HEK293 (cell line): ENCODE data around the gene PRPH.

Experiments
- GLI2 ChIP-seq: fragments of 450-650 bp; formaldehyde crosslinking; IDR thresholded peaks from 2 replicates; pipeline ENCODE4; 2017; ENCODE audit warnings: missing biosample characterization, missing genetic modification characterization, low read depth, borderline replicate concordance
- GLIS2 ChIP-seq: fragments of 450-650 bp; formaldehyde crosslinking; IDR thresholded peaks from 2 replicates; pipeline ENCODE4 v1.5.1; 2016; ENCODE audit warnings: missing biosample characterization, missing genetic modification characterization
- KLF8 ChIP-seq: fragments of 450-650 bp; formaldehyde crosslinking; IDR thresholded peaks from 2 replicates; pipeline ENCODE4 v1.5.1; 2016; ENCODE audit warnings: missing biosample characterization, missing genetic modification characterization
- MEIS1 ChIP-seq: sonication (generic); formaldehyde crosslinking; IDR thresholded peaks from 2 replicates; pipeline ENCODE4 v1.8.1; 2022; ENCODE audit warnings: missing genetic modification reagents, mild to moderate bottlenecking, borderline replicate concordance
- MZF1 ChIP-seq: fragments of 450-650 bp; formaldehyde crosslinking; IDR thresholded peaks from 2 replicates; pipeline ENCODE4 v1.5.1; 2017; ENCODE audit warnings: missing biosample characterization, missing genetic modification characterization, borderline replicate concordance
- SP7 ChIP-seq: fragments of 450-650 bp; formaldehyde crosslinking; IDR thresholded peaks from 2 replicates; pipeline ENCODE4 v1.5.1; 2016; ENCODE audit warnings: missing biosample characterization, missing genetic modification characterization
- TRIM28 ChIP-seq: IDR thresholded peaks from 2 replicates; pipeline ENCODE4 v1.6.1; 2011; ENCODE audit warnings: low read length, control low read depth, borderline replicate concordance
- ZEB2 ChIP-seq: fragments of 450-650 bp; formaldehyde crosslinking; IDR thresholded peaks from 2 replicates; pipeline ENCODE4 v1.5.1; 2016; ENCODE audit warnings: missing biosample characterization, missing genetic modification characterization
- ZFP41 ChIP-seq: fragments of 450-650 bp; formaldehyde crosslinking; IDR thresholded peaks from 2 replicates; pipeline ENCODE4 v1.5.1; 2016; ENCODE audit warnings: missing biosample characterization, missing genetic modification characterization, borderline replicate concordance
- ZNF239 ChIP-seq: fragments of 450-650 bp; formaldehyde crosslinking; IDR thresholded peaks from 2 replicates; pipeline ENCODE4 v1.5.1; 2016; ENCODE audit warnings: missing biosample characterization, missing genetic modification characterization
- ZNF341 ChIP-seq: fragments of 450-650 bp; formaldehyde crosslinking; IDR thresholded peaks from 2 replicates; pipeline ENCODE4; 2016; ENCODE audit warnings: low read depth, missing biosample characterization, missing genetic modification characterization
- ZNF350 ChIP-seq: fragments of 450-650 bp; formaldehyde crosslinking; IDR thresholded peaks from 2 replicates; pipeline ENCODE4 v1.5.0; 2017; ENCODE audit warnings: missing biosample characterization, mild to moderate bottlenecking, missing genetic modification characterization
- ZNF354C ChIP-seq: fragments of 450-650 bp; formaldehyde crosslinking; IDR thresholded peaks from 2 replicates; pipeline ENCODE4 v1.5.1; 2016; ENCODE audit warnings: missing biosample characterization, missing genetic modification characterization, low read depth, borderline replicate concordance
- ZNF404 ChIP-seq: fragments of 450-650 bp; formaldehyde crosslinking; IDR thresholded peaks from 2 replicates; pipeline ENCODE4 v1.5.1; 2017; ENCODE audit warnings: missing biosample characterization, missing genetic modification characterization
- ZNF501 ChIP-seq: fragments of 450-650 bp; formaldehyde crosslinking; IDR thresholded peaks from 2 replicates; pipeline ENCODE4 v1.5.1; 2016; ENCODE audit warnings: missing biosample characterization, missing genetic modification characterization
- ZNF610 ChIP-seq: fragments of 450-650 bp; formaldehyde crosslinking; IDR thresholded peaks from 2 replicates; pipeline ENCODE4 v1.5.1; 2016; ENCODE audit warnings: missing biosample characterization, missing genetic modification characterization, borderline replicate concordance
- ZNF639 ChIP-seq: fragments of 450-650 bp; formaldehyde crosslinking; IDR thresholded peaks from 2 replicates; pipeline ENCODE4 v1.5.1; 2016; ENCODE audit warnings: missing biosample characterization, missing genetic modification characterization
- ZNF660 ChIP-seq: fragments of 450-650 bp; IDR thresholded peaks from 2 replicates; pipeline ENCODE4 v1.5.1; 2018; ENCODE audit warnings: missing biosample characterization, mild to moderate bottlenecking, missing genetic modification characterization
- ZSCAN16 ChIP-seq: fragments of 450-650 bp; formaldehyde crosslinking; IDR thresholded peaks from 2 replicates; pipeline ENCODE4 v1.5.1; 2016; ENCODE audit warnings: missing biosample characterization, missing genetic modification characterization
- TF ChIP-seq, protein P1 (sequence below): fragments of 450-650 bp; formaldehyde crosslinking; IDR thresholded peaks from 2 replicates; pipeline ENCODE4 v1.5.1; 2016; ENCODE audit warnings: missing biosample characterization, missing genetic modification characterization
- TF ChIP-seq, protein P2 (sequence below): fragments of 450-650 bp; formaldehyde crosslinking; IDR thresholded peaks from 2 replicates; pipeline ENCODE4 v1.5.1; 2016; ENCODE audit warnings: missing biosample characterization, missing genetic modification characterization, borderline replicate concordance
- TF ChIP-seq, protein P3 (sequence below): fragments of 450-650 bp; formaldehyde crosslinking; IDR thresholded peaks from 2 replicates; pipeline ENCODE4 v1.5.1; 2016; ENCODE audit warnings: missing biosample characterization, missing genetic modification characterization
- TF ChIP-seq, protein P4 (sequence below): fragments of 450-650 bp; formaldehyde crosslinking; IDR thresholded peaks from 2 replicates; pipeline ENCODE4 v1.5.1; 2016; ENCODE audit warnings: missing biosample characterization, missing genetic modification characterization
- TF ChIP-seq, protein P5 (sequence below): IDR thresholded peaks from 2 replicates; pipeline ENCODE4 v1.6.1; 2011; ENCODE audit warnings: mild to moderate bottlenecking, low read depth, low read length, borderline replicate concordance

The PRPH gene

DNA sequence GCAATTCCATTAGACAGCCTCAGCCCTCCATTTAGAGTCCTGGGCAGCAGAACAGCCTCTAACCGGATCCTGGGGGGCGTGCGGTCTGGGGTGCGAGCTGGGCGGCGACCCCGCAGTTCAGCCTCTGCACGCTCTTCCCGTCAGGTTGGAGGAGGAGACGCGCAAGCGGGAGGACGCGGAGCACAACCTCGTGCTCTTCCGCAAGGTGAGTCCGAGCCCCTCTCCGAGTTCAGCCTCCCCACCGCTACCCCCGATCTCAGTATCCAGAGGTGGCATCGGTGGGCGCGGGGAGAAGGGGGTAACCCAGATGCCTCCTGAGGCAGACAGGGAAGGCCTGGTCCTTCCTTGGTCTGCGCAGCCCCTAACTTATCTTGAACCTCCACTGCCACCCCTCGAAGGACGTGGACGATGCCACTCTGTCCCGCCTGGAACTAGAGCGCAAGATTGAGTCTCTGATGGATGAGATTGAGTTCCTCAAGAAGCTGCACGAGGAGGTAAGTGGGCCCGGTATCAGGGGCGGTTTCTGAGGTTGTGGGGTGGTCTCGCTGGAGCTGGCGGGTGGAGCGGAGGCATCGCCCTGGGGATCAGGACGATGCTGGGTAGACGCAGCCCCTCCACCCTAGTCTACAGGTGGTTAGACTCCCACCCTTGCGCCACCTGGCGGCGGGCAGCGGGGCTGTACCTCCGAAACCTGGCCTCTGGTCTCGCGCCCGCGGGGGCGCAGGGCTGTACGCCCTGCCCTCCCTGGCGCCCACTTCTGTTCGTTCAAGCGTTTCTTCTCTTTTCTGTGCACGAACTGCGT, 1.3 kb downstream of the PRPH start (continued):
- TF ChIP-seq ZNF239: no peak; the same call in 1 of the 2 replicates
- TF ChIP-seq ZNF350: no peak
- no peak for TF ChIP-seq TRIM28
- no peak for TF ChIP-seq ZNF660 (tag by site-specific recombination)
- TF ChIP-seq ZNF354C (tag by site-specific recombination): no peak
- TF ChIP-seq ZNF404 (tag by site-specific recombination): no peak
- TF ChIP-seq, protein P1, sequence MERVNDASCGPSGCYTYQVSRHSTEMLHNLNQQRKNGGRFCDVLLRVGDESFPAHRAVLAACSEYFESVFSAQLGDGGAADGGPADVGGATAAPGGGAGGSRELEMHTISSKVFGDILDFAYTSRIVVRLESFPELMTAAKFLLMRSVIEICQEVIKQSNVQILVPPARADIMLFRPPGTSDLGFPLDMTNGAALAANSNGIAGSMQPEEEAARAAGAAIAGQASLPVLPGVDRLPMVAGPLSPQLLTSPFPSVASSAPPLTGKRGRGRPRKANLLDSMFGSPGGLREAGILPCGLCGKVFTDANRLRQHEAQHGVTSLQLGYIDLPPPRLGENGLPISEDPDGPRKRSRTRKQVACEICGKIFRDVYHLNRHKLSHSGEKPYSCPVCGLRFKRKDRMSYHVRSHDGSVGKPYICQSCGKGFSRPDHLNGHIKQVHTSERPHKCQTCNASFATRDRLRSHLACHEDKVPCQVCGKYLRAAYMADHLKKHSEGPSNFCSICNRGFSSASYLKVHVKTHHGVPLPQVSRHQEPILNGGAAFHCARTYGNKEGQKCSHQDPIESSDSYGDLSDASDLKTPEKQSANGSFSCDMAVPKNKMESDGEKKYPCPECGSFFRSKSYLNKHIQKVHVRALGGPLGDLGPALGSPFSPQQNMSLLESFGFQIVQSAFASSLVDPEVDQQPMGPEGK (tag by site-specific recombination): peak; percentile 89
- no peak for TF ChIP-seq ZNF639 (tag by site-specific recombination)
- TF ChIP-seq GLIS2: peak; percentile 83
- TF ChIP-seq GLI2 (tag by site-specific recombination): no peak
- peak; percentile 32; the same call in 1 of the 2 replicates for TF ChIP-seq ZNF341
- no peak for TF ChIP-seq ZEB2 (tag by site-specific recombination)
- TF ChIP-seq, protein P2, sequence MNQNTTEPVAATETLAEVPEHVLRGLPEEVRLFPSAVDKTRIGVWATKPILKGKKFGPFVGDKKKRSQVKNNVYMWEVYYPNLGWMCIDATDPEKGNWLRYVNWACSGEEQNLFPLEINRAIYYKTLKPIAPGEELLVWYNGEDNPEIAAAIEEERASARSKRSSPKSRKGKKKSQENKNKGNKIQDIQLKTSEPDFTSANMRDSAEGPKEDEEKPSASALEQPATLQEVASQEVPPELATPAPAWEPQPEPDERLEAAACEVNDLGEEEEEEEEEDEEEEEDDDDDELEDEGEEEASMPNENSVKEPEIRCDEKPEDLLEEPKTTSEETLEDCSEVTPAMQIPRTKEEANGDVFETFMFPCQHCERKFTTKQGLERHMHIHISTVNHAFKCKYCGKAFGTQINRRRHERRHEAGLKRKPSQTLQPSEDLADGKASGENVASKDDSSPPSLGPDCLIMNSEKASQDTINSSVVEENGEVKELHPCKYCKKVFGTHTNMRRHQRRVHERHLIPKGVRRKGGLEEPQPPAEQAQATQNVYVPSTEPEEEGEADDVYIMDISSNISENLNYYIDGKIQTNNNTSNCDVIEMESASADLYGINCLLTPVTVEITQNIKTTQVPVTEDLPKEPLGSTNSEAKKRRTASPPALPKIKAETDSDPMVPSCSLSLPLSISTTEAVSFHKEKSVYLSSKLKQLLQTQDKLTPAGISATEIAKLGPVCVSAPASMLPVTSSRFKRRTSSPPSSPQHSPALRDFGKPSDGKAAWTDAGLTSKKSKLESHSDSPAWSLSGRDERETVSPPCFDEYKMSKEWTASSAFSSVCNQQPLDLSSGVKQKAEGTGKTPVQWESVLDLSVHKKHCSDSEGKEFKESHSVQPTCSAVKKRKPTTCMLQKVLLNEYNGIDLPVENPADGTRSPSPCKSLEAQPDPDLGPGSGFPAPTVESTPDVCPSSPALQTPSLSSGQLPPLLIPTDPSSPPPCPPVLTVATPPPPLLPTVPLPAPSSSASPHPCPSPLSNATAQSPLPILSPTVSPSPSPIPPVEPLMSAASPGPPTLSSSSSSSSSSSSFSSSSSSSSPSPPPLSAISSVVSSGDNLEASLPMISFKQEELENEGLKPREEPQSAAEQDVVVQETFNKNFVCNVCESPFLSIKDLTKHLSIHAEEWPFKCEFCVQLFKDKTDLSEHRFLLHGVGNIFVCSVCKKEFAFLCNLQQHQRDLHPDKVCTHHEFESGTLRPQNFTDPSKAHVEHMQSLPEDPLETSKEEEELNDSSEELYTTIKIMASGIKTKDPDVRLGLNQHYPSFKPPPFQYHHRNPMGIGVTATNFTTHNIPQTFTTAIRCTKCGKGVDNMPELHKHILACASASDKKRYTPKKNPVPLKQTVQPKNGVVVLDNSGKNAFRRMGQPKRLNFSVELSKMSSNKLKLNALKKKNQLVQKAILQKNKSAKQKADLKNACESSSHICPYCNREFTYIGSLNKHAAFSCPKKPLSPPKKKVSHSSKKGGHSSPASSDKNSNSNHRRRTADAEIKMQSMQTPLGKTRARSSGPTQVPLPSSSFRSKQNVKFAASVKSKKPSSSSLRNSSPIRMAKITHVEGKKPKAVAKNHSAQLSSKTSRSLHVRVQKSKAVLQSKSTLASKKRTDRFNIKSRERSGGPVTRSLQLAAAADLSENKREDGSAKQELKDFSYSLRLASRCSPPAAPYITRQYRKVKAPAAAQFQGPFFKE (tag by site-specific recombination): no peak
- TF ChIP-seq SP7: peak; percentile 21; the same call in 1 of the 2 replicates
- TF ChIP-seq KLF8: peak; percentile 100
- no peak for TF ChIP-seq ZSCAN16 (tag by site-specific recombination)
- no peak for TF ChIP-seq ZFP41 (tag by site-specific recombination)
- no peak for TF ChIP-seq MZF1 (tag by site-specific recombination)
- TF ChIP-seq, protein P3, sequence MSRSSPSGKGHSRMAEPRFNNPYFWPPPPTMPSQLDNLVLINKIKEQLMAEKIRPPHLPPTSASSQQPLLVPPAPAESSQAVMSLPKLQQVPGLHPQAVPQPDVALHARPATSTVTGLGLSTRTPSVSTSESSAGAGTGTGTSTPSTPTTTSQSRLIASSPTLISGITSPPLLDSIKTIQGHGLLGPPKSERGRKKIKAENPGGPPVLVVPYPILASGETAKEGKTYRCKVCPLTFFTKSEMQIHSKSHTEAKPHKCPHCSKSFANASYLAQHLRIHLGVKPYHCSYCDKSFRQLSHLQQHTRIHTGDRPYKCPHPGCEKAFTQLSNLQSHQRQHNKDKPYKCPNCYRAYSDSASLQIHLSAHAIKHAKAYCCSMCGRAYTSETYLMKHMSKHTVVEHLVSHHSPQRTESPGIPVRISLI (tag by site-specific recombination): no peak
- TF ChIP-seq, protein P4, sequence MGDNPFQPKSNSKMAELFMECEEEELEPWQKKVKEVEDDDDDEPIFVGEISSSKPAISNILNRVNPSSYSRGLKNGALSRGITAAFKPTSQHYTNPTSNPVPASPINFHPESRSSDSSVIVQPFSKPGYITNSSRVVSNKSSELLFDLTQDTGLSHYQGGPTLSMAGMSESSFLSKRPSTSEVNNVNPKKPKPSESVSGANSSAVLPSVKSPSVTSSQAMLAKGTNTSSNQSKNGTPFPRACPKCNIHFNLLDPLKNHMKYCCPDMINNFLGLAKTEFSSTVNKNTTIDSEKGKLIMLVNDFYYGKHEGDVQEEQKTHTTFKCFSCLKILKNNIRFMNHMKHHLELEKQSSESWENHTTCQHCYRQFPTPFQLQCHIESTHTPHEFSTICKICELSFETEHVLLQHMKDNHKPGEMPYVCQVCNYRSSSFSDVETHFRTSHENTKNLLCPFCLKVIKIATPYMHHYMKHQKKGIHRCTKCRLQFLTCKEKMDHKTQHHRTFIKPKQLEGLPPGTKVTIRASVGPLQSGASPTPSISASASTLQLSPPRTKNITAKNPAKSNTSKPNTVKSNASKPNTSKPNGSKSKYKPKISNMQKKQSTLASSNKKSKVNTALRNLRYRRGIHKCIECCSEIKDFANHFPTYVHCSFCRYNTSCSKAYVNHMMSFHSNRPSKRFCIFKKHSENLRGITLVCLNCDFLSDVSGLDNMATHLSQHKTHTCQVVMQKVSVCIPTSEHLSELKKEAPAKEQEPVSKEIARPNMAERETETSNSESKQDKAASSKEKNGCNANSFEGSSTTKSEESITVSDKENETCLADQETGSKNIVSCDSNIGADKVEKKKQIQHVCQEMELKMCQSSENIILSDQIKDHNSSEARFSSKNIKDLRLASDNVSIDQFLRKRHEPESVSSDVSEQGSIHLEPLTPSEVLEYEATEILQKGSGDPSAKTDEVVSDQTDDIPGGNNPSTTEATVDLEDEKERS (tag by site-specific recombination): no peak
- TF ChIP-seq ZNF610 (tag by site-specific recombination): no peak; the same call in 1 of the 2 replicates
- TF ChIP-seq, protein P5, sequence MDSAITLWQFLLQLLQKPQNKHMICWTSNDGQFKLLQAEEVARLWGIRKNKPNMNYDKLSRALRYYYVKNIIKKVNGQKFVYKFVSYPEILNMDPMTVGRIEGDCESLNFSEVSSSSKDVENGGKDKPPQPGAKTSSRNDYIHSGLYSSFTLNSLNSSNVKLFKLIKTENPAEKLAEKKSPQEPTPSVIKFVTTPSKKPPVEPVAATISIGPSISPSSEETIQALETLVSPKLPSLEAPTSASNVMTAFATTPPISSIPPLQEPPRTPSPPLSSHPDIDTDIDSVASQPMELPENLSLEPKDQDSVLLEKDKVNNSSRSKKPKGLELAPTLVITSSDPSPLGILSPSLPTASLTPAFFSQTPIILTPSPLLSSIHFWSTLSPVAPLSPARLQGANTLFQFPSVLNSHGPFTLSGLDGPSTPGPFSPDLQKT: no peak
- TF ChIP-seq ZNF501: no peak; the same call in 1 of the 2 replicates
- no peak for TF ChIP-seq MEIS1 (CRISPR knock-in tag)
